Gastroesophageal sphincter (tissue), 4 donors: ENCODE data around the gene PACS1. TPM values are rescaled to one million over a fixed set of nuclear protein-coding genes. Genes with fewer than 3 reads are reported as not detected.

Experiments used
- ATAC-seq: fragments of 150-250 bp; one replicate; pipeline ENCODE4 v1.9.1; 2016; ENCODE audit warnings: mild to moderate bottlenecking, moderate library complexity
- H3K27ac ChIP-seq, 4 donors: fragments of 200-600 bp; sonication (generic) in 3 of 4; 1 replicate in 3 of 4; 2 replicates in 1 of 4; pipeline ENCODE4 v1.5.1; 2016 to 2019
- H3K27me3 ChIP-seq: fragments of 200-600 bp; sonication (generic); one replicate; pipeline ENCODE4 v1.5.1; 2019
- H3K36me3 ChIP-seq, 2 donors: fragments of 200-600 bp; sonication (generic); one replicate each; pipeline ENCODE4 v1.5.1; 2019; ENCODE audit warnings: control low read depth in 1 of 2
- H3K4me1 ChIP-seq, 3 donors: fragments of 200-600 bp; sonication (generic); 1 replicate in 2 of 3; 2 replicates in 1 of 3; pipeline ENCODE4 v1.5.1; 2016 to 2019; ENCODE audit warnings: control low read depth in 2 of 3
- H3K4me3 ChIP-seq, 2 donors: fragments of 200-600 bp; sonication (generic); one replicate each; pipeline ENCODE4 v1.5.1; 2019; ENCODE audit warnings: mild to moderate bottlenecking in 1 of 2, moderate library complexity in 1 of 2
- H3K9me3 ChIP-seq, 3 donors: fragments of 200-600 bp; sonication (generic); one replicate each; pipeline ENCODE4 v1.5.1; 2017 to 2019; ENCODE audit warnings: control low read depth in 2 of 3
- CTCF ChIP-seq, 4 experiments: fragments of 200-600 bp in 2 of 4; fragments of 450-650 bp in 2 of 4; sonication (generic) in 1 of 4; IDR thresholded peaks; one replicate each; pipeline ENCODE4 v1.5.1; 2017 to 2019; ENCODE audit warnings: antibody characterized with exemption in 4 of 4, mild to moderate bottlenecking in 2 of 4, moderate library complexity in 2 of 4
- EP300 ChIP-seq: sonication (generic); formaldehyde crosslinking; IDR thresholded peaks from one replicate; pipeline ENCODE4 v1.6.1; 2017; ENCODE audit warnings: antibody characterized with exemption, mild to moderate bottlenecking
- POLR2A ChIP-seq, 2 donors: fragments of 450-650 bp; IDR thresholded peaks; one replicate each; pipeline ENCODE4 v1.6.1; 2017; ENCODE audit warnings: antibody characterized with exemption in 2 of 2, mild to moderate bottlenecking in 2 of 2, moderate library complexity in 1 of 2
- POLR2AphosphoS5 ChIP-seq: sonication (generic); formaldehyde crosslinking; IDR thresholded peaks from one replicate; pipeline ENCODE4 v1.6.1; 2017; ENCODE audit warnings: antibody characterized with exemption
- WGBS, 2 donors: methylation state at CpG; one replicate each; pipeline ENCODE4 v1.1.5; 2018; ENCODE audit warnings: low coverage in 1 of 2; 5-methylcytosine and 5-hydroxymethylcytosine counted together
- total RNA-seq, 4 donors: library from RNA; depleted of rRNA; stranded (reverse); fragments of >200 nt; gene quantifications; one replicate each; pipeline ENCODE4 v1.1.0, GENCODE V29; 2016

The PACS1 gene
- total RNA-seq, 4 donors from 2014 or later, result 32.7 to 81.8 (median 38.2) TPM

- Histone ChIP-seq H3K4me1 (peaks cover 0 to 42% (median 12%) of the 10 kb centered on the region in 3 donors), H3K4me3 (peak within 1 kb of the TSS; percentile 27 to 53), H3K27ac (no peak within 1 kb of the TSS), H3K9me3 (no peaks in the 10 kb centered on the region), H3K27me3 (peaks cover 60% of the 10 kb centered on the region), H3K36me3 (no peaks in the 10 kb centered on the region)
- WGBS, 2 donors, result no CpG with 5 or more reads among the region's 95 CpGs
- no peak for TF ChIP-seq EP300
- TF ChIP-seq POLR2A (IDR thresholded peaks at IDR 0.05), result no peak
- TF ChIP-seq CTCF (IDR thresholded peaks at IDR 0.05), result no peak
- no peak for TF ChIP-seq POLR2AphosphoS5
- ATAC-seq, result no peak
Observed at GRCh38 chr11:66291706-66292542, 221.9 kb downstream of the PACS1 start, which contains the start of gene TMEM151A. Gene TMEM151A (plus strand): TSS chr11:66291894. CDS start chr11:66292014, 120 bp downstream.

- ATAC-seq, result no peak
- Histone ChIP-seq H3K4me1 (peaks cover 0 to 34% (median 12%) of the 10 kb centered on the region in 3 donors), H3K9me3 (no peaks in the 10 kb centered on the region), H3K27me3 (peaks cover 60% of the 10 kb centered on the region), H3K27ac (no peak overlapping the region), H3K36me3 (no peaks in the 10 kb centered on the region), H3K4me3 (no peak overlapping the region)
- 49 to 53% methylated on average over 5 to 9 of the region's 17 CpGs for WGBS, 2 donors
- no peak for TF ChIP-seq POLR2A (IDR thresholded peaks at IDR 0.05)
- no peak for TF ChIP-seq CTCF (IDR thresholded peaks at IDR 0.05)
- no peak for TF ChIP-seq POLR2AphosphoS5
- no peak for TF ChIP-seq EP300
Observed at GRCh38 chr11:66292543-66293332, 222.7 kb downstream of the PACS1 start.

- Histone ChIP-seq H3K4me3 (no peak overlapping the region), H3K27ac (no peak overlapping the region), H3K4me1 (peaks cover 0 to 28% (median 12%) of the 10 kb centered on the region in 3 donors), H3K9me3 (no peaks in the 10 kb centered on the region), H3K36me3 (no peaks in the 10 kb centered on the region), H3K27me3 (peaks cover 60% of the 10 kb centered on the region)
- no peak for ATAC-seq
- no peak for TF ChIP-seq EP300
- TF ChIP-seq POLR2A (IDR thresholded peaks at IDR 0.05), result no peak
- TF ChIP-seq CTCF (IDR thresholded peaks at IDR 0.05), result no peak
- no peak for TF ChIP-seq POLR2AphosphoS5
- WGBS, 2 donors, result 67% methylated on average over 3 of the region's 4 CpGs; no CpG with 5 or more reads in 1 of the 2 donors
Observed at GRCh38 chr11:66293352-66293751, 223.3 kb downstream of the PACS1 start.

- Histone ChIP-seq H3K36me3 (no peaks in the 10 kb centered on the region), H3K4me3 (no peak overlapping the region), H3K9me3 (no peaks in the 10 kb centered on the region), H3K27me3 (peaks cover 60% of the 10 kb centered on the region), H3K4me1 (peaks cover 0 to 26% (median 12%) of the 10 kb centered on the region in 3 donors), H3K27ac (no peak overlapping the region)
- TF ChIP-seq POLR2A (IDR thresholded peaks at IDR 0.05) (no peak), EP300 (no peak), CTCF (IDR thresholded peaks at IDR 0.05) (no peak), POLR2AphosphoS5 (no peak)
- WGBS, 2 donors, result 67 to 83% methylated on average over 2 to 6 of the region's 30 CpGs
- no peak for ATAC-seq
Observed at GRCh38 chr11:66293777-66294625, 223.9 kb downstream of the PACS1 start.

Other genes with a start within 250 kb of the PACS1 start
- gene SNX32, start 236.3 kb upstream of the PACS1 start, total RNA-seq, result under 1 TPM in 1 of 4 donors, not detected in 3; 0.13 TPM
- 100 to 1,000 TPM; 559 to 895 (median 639) TPM for gene CFL1, start 212.1 kb upstream of the PACS1 start, total RNA-seq
- gene MUS81, start 209.8 kb upstream of the PACS1 start, total RNA-seq, result 10 to 100 TPM; 37.2 to 71.7 (median 60.8) TPM
- 10 to 100 TPM; 55.6 to 92.8 (median 81.2) TPM for gene EFEMP2, start 197.5 kb upstream of the PACS1 start, total RNA-seq
- 1 to 10 TPM in 1 of 4 donors, under 1 TPM in 2, not detected in 1; 0.52 to 3.6 (median 0.94) TPM for gene CTSW, start 190.4 kb upstream of the PACS1 start, total RNA-seq
- gene FIBP, start 181.8 kb upstream of the PACS1 start, total RNA-seq, result 10 to 100 TPM; 35.2 to 62.3 (median 54.6) TPM
- gene CCDC85B, start 179.6 kb upstream of the PACS1 start, total RNA-seq, result 100 to 1,000 TPM in 1 of 4 donors, 10 to 100 TPM in 3; 68.7 to 111 (median 77.7) TPM
- 10 to 100 TPM in 1 of 4 donors, 1 to 10 TPM in 3; 1.4 to 24.9 (median 4.1) TPM for gene FOSL1, start 169.9 kb upstream of the PACS1 start, total RNA-seq
- gene C11orf68, start 151.2 kb upstream of the PACS1 start, total RNA-seq, result 10 to 100 TPM; 19.4 to 38.4 (median 33.3) TPM
- 100 to 1,000 TPM in 2 of 4 donors, 10 to 100 TPM in 2; 80.2 to 118 (median 98.8) TPM for gene DRAP1, start 150.8 kb upstream of the PACS1 start, total RNA-seq
- not detected for gene TSGA10IP, start 124.8 kb upstream of the PACS1 start, total RNA-seq
- gene SART1, start 108.5 kb upstream of the PACS1 start, total RNA-seq, result 10 to 100 TPM; 32.3 to 96.1 (median 39.7) TPM
- 10 to 100 TPM; 29.3 to 35.0 (median 30.7) TPM for gene EIF1AD, start 68.1 kb upstream of the PACS1 start, total RNA-seq
- 10 to 100 TPM; 35.9 to 61.2 (median 43.4) TPM for gene BANF1, start 67.8 kb upstream of the PACS1 start, total RNA-seq
- 1 to 10 TPM in 1 of 4 donors, not detected in 3; 1.7 TPM for gene CST6, start 58.3 kb upstream of the PACS1 start, total RNA-seq
- under 1 TPM in 1 of 4 donors, not detected in 3; 0.12 TPM for gene CATSPER1, start 43.8 kb upstream of the PACS1 start, total RNA-seq
- gene GAL3ST3, start 21.1 kb upstream of the PACS1 start, total RNA-seq, result 1 to 10 TPM; 1.2 to 7.8 (median 2.2) TPM
- gene SF3B2, start 17.9 kb upstream of the PACS1 start, total RNA-seq, result 100 to 1,000 TPM; 113 to 179 (median 160) TPM
- gene KLC2, start 187.4 kb downstream of the PACS1 start, total RNA-seq, result 10 to 100 TPM; 24.6 to 49.6 (median 34.2) TPM
- 100 to 1,000 TPM in 3 of 4 donors, 10 to 100 TPM in 1; 99.3 to 162 (median 115) TPM for gene RAB1B, start 198.4 kb downstream of the PACS1 start, total RNA-seq
- gene CNIH2, start 207.9 kb downstream of the PACS1 start, total RNA-seq, result 1 to 10 TPM in 1 of 4 donors, not detected in 3; 1.1 TPM
- 10 to 100 TPM; 39.4 to 79.3 (median 64.5) TPM for gene YIF1A, start 218.9 kb downstream of the PACS1 start, total RNA-seq
- under 1 TPM in 1 of 4 donors, not detected in 3; 0.66 TPM for gene TMEM151A, start 221.6 kb downstream of the PACS1 start, total RNA-seq
- gene CD248, start 246.8 kb downstream of the PACS1 start, total RNA-seq, result 10 to 100 TPM; 23.1 to 68.2 (median 27.0) TPM